HG03575 (cell line): ENCODE results near the gene SMARCA4.

Experiments used
- ATAC-seq: cut with Tn5 transposase; IDR thresholded peaks from one replicate; pipeline ENCODE4 v1.9.1; 2021; ENCODE audit not compliant: unreplicated experiment, insufficient number of reproducible peaks, low FRiP score; ENCODE audit errors: extremely low read depth

SMARCA4 gene

GRCh38 chr19:11023016-11023415 is 62.2 kb downstream of the SMARCA4 start:
- ATAC-seq: no peak

GRCh38 chr19:11023710-11024109 is 62.9 kb downstream of the SMARCA4 start:
- ATAC-seq: no peak

GRCh38 chr19:11024259-11024658 is 63.4 kb downstream of the SMARCA4 start:
- ATAC-seq: no peak

GRCh38 chr19:11025006-11025405 is 64.2 kb downstream of the SMARCA4 start:
- no peak for ATAC-seq

GRCh38 chr19:11025445-11025844 is 64.6 kb downstream of the SMARCA4 start:
- ATAC-seq: no peak

- no peak for ATAC-seq
Observed at GRCh38 chr19:11025997-11026396, 65.2 kb downstream of the SMARCA4 start.

- ATAC-seq: no peak
Observed at GRCh38 chr19:11027381-11027780, 66.6 kb downstream of the SMARCA4 start.

GRCh38 chr19:11028146-11028545 is 67.3 kb downstream of the SMARCA4 start:
- ATAC-seq: no peak

GRCh38 chr19:11031421-11032070 is 70.7 kb downstream of the SMARCA4 start:
- no peak for ATAC-seq

GRCh38 chr19:11033251-11033650 is 72.4 kb downstream of the SMARCA4 start:
- no peak for ATAC-seq

- ATAC-seq: no peak
Observed at GRCh38 chr19:11033763-11034162, 72.9 kb downstream of the SMARCA4 start.

- no peak for ATAC-seq
Observed at GRCh38 chr19:11034449-11035213, 73.8 kb downstream of the SMARCA4 start.

GRCh38 chr19:11035441-11036377 is 74.9 kb downstream of the SMARCA4 start:
- no peak for ATAC-seq

- ATAC-seq: no peak
Observed at GRCh38 chr19:11038511-11038910, 77.7 kb downstream of the SMARCA4 start.

GRCh38 chr19:11041194-11041593 is 80.4 kb downstream of the SMARCA4 start:
- ATAC-seq: no peak

GRCh38 chr19:11041966-11042627 is 81.3 kb downstream of the SMARCA4 start:
- ATAC-seq: no peak

GRCh38 chr19:11044431-11044830 is 83.6 kb downstream of the SMARCA4 start:
- no peak for ATAC-seq

- no peak for ATAC-seq
Observed at GRCh38 chr19:11045536-11045935, 84.7 kb downstream of the SMARCA4 start.
